GM19328 (cell line): ENCODE measurements around the gene H2BK1.

ENCODE experiments used
- ATAC-seq: cut with Tn5 transposase; IDR thresholded peaks from one replicate; pipeline ENCODE4 v1.9.1; 2021; ENCODE audit warnings: mild to moderate bottlenecking, moderate library complexity; ENCODE audit not compliant: unreplicated experiment

H2BK1 gene

GRCh38 chr7:151210087-151210854 lies at the start of gene H2BK1:
Gene H2BK1, minus strand, starts transcription at chr7:151210488. Its CDS starts 170 bp downstream, at chr7:151210318.
- no peak for ATAC-seq

GRCh38 chr7:151257990-151258389 lies 47.7 kb upstream of the H2BK1 start:
- ATAC-seq = no peak

- no peak for ATAC-seq
Measured at GRCh38 chr7:151256410-151257045, 46.2 kb upstream of the H2BK1 start.

- ATAC-seq = no peak
Measured at GRCh38 chr7:151255390-151255789, 45.1 kb upstream of the H2BK1 start.

- no peak for ATAC-seq
Measured at GRCh38 chr7:151254851-151255250, 44.6 kb upstream of the H2BK1 start.

- no peak for ATAC-seq
Measured at GRCh38 chr7:151254316-151254715, 44.0 kb upstream of the H2BK1 start.

- no peak for ATAC-seq
Measured at GRCh38 chr7:151252961-151253711, 42.8 kb upstream of the H2BK1 start.

GRCh38 chr7:151252561-151252835 lies 42.2 kb upstream of the H2BK1 start:
- no peak for ATAC-seq

- ATAC-seq = no peak
Measured at GRCh38 chr7:151251689-151252560, 41.6 kb upstream of the H2BK1 start.

- no peak for ATAC-seq
Measured at GRCh38 chr7:151251328-151251688, 41.0 kb upstream of the H2BK1 start.

- ATAC-seq = no peak
Measured at GRCh38 chr7:151250181-151251132, 40.2 kb upstream of the H2BK1 start.

GRCh38 chr7:151249732-151250072 lies 39.4 kb upstream of the H2BK1 start:
- ATAC-seq = no peak

GRCh38 chr7:151249034-151249731 lies 38.9 kb upstream of the H2BK1 start:
- no peak for ATAC-seq

- no peak for ATAC-seq
Measured at GRCh38 chr7:151248346-151249033, 38.2 kb upstream of the H2BK1 start, which contains the start of gene SMARCD3. Gene SMARCD3, minus strand, starts transcription at chr7:151248694. Its CDS starts 132 bp downstream, at chr7:151248562.

GRCh38 chr7:151247611-151248345 lies 37.5 kb upstream of the H2BK1 start:
- ATAC-seq = no peak

- no peak for ATAC-seq
Measured at GRCh38 chr7:151246851-151247580, 36.7 kb upstream of the H2BK1 start.

- no peak for ATAC-seq
Measured at GRCh38 chr7:151246102-151246850, 36.0 kb upstream of the H2BK1 start.
